Endothelial cell of coronary artery (primary cell): Measurements from ENCODE around the gene CHERP. TPM values are rescaled to one million over a fixed set of nuclear protein-coding genes. Genes with fewer than 3 reads are reported as not detected.

ENCODE experiments used
- total RNA-seq: library from RNA; depleted of rRNA; stranded (reverse); fragments of >200 nt; gene quantifications from 2 replicates; pipeline ENCODE4 v1.2.3, GENCODE V29; 2014

CHERP gene, protein sequence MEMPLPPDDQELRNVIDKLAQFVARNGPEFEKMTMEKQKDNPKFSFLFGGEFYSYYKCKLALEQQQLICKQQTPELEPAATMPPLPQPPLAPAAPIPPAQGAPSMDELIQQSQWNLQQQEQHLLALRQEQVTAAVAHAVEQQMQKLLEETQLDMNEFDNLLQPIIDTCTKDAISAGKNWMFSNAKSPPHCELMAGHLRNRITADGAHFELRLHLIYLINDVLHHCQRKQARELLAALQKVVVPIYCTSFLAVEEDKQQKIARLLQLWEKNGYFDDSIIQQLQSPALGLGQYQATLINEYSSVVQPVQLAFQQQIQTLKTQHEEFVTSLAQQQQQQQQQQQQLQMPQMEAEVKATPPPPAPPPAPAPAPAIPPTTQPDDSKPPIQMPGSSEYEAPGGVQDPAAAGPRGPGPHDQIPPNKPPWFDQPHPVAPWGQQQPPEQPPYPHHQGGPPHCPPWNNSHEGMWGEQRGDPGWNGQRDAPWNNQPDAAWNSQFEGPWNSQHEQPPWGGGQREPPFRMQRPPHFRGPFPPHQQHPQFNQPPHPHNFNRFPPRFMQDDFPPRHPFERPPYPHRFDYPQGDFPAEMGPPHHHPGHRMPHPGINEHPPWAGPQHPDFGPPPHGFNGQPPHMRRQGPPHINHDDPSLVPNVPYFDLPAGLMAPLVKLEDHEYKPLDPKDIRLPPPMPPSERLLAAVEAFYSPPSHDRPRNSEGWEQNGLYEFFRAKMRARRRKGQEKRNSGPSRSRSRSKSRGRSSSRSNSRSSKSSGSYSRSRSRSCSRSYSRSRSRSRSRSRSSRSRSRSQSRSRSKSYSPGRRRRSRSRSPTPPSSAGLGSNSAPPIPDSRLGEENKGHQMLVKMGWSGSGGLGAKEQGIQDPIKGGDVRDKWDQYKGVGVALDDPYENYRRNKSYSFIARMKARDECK
- 6.7 and 7.4 TPM in 2 replicates for total RNA-seq

DNA sequence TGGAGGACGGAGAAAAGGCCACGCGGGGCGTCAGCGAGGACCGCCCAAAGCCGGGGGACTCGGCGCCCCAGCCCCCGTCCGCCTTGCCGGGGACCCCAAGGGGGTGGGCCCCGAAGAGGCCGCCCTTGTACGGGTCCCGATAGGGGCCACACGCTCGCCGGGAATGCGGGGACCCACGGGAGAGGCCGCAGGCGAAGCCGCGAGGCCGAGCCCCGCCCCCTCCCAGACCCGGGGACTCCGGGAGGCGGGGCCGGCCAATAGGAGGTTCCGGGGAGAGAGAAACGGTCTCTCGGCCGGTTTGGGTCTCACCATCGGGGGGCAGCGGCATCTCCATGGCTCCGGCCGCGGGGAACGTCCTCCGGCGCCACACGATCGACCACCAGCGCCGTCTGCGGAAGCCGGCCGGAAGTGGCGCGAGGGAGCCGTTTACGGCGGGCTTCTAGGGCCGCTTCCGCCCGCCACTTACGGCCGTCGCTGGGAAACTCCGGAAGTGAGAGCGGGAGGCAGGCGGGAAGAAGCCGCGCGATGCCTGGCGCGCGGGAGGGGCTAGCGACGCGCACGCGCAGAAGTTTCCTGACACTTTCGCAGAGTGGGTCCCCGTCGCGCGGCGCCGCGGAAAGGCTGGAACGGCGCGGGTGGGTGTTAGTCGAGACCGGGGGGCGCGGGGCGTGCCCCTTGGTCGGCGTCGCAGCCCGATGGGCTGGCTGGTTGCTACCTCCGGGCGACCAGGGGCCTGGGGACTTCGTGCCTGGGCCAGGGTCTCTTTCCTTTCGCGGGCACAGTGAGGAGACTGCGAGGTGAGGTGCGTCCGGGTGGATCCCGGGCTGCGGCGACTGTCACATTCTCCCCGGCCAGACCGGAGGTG is at the start of gene CHERP:
CHERP (minus strand) TSS at position 393 of the 865 bp plus-strand sequence; CDS start at position 334, 59 bp downstream.

DNA sequence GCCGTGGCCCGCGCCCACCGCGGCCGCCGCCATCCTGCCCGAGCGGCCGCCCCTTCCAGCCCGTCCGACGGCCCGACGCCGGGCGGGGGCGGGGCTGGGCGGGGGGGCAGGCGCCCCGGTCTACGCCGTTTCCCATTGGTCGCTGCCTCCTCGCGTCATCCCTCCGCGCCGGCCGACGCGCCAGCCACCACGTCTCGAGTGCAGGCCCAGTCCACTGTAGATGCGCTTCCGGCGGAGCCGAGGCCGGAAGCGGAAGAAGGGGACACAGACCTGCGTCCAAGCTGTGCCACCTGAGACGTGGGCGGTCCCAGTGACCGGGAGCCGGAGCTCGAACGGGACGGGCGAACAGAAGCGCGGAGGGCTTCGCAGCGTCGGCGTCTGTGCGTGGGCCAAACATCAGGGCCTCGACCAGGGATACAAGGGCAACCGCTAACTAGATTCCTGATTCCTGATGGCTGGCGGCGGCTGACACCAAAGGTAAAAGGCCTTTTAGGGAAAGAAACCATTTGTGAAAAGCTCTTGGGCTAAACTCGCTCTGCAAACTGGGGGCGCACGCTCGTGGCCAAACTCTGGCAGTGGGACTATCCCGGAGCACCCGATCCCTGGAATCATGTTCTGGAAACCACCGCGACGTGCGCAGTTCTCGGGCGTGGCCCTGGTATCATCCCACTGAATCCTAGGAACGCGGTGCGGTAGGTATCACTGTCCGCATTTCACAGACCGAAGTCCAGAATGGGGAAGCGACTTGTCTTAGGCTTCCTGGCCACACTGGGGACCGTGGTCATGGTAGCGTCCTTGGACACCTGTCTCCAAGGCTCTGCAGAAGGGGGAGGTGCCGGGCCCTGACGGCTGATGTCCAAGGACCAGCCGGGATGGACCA is 30.3 kb upstream of the CHERP start, which contains the start of gene SLC35E1:
SLC35E1 (minus strand) TSS at position 84 of the 880 bp plus-strand sequence; CDS start at position 33, 51 bp downstream.

DNA sequence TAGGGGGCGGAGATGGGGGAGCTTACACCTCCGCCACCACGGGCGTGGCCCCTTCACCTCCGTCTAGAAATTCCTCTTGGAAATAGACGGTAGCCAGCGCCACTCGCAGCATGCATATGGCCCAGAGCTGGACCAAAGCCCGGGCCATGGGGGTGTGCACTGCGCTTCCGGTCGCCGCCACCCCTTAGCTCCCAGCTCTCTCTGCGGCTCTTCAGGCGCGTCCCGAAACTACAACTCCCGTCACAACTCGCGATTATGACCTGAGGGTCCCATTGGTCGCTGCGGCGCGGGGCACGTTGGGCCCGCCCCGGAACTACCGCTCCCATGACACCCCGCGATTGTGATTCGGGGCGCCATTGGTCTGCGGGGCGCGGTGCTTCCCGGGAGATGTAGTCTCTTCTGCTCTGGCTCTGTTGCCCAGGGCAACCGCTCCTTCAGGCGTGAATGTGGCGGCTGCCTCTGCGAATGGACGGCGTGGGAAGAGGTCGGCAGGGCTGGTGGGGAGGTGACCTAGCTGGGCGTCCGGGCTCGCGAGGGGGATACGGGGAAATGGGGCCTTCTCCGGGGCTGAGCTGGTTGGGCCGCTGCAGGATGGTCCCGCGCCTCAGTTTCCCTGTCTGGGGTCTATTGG is 46.1 kb downstream of the CHERP start, which contains the start of the genes C19orf44 and CALR3:
C19orf44 (plus strand) TSS at position 413 of the 631 bp plus-strand sequence. CDS start 4,399 bp downstream, outside the sequence.
CALR3 (minus strand) TSS at position 186 of the 631 bp plus-strand sequence; CDS start at position 148, 38 bp downstream.

Other genes with a start within 250 kb of the CHERP start
- gene KLF2, start 217.6 kb downstream of the CHERP start, total RNA-seq: 7.2 and 15.4 TPM in 2 replicates
- gene EPS15L1, start 70.5 kb downstream of the CHERP start, total RNA-seq: 6.2 and 13.1 TPM in 2 replicates
- gene CALR3, start 46.3 kb downstream of the CHERP start, total RNA-seq: not detected in 2 replicates
- gene C19orf44, start 46.0 kb downstream of the CHERP start, total RNA-seq: 1.4 and 2.3 TPM in 2 replicates
- gene SLC35E1, start 30.0 kb upstream of the CHERP start, total RNA-seq: 14.8 and 21.2 TPM in 2 replicates
- gene MED26, start 85.8 kb upstream of the CHERP start, total RNA-seq: 4.6 and 5.8 TPM in 2 replicates
- gene SMIM7, start 117.7 kb upstream of the CHERP start, total RNA-seq: 43.3 and 43.7 TPM in 2 replicates
- gene TMEM38A, start 118.7 kb upstream of the CHERP start, total RNA-seq: 3.3 and 3.8 TPM in 2 replicates
- not detected in 2 replicates for gene NWD1, start 177.4 kb upstream of the CHERP start, total RNA-seq